B cell (primary cell): ENCODE results near the gene MRO. TPM values are rescaled to one million over a fixed set of nuclear protein-coding genes. Genes with fewer than 3 reads are reported as not detected.
A peak's percentile ranks its signal among the peaks of the same experiment; 100 is the strongest.

ENCODE experiments used
- ATAC-seq: fragments of 200-7000 bp; cut with Tn5 transposase; one replicate; pipeline ENCODE4 v1.10.0; 2021; ENCODE audit warnings: low read depth, mild to moderate bottlenecking, moderate number of reproducible peaks, moderate library complexity
- CTCF ChIA-PET: fragments of 350-600 bp; sonication (Branson Sonifier 250); formaldehyde crosslinking; loops from one replicate; lab custom pipeline; 2021; ENCODE audit warnings: antibody characterized with exemption, inconsistent platforms; lab: Charles Lee
- POLR2A ChIA-PET: fragments of 350-600 bp; sonication (Branson Sonifier 250); formaldehyde crosslinking; loops from one replicate; lab custom pipeline; 2021; ENCODE audit warnings: antibody characterized with exemption; lab: Charles Lee
- DNase-seq: peaks from one replicate; pipeline ENCODE4 v3.0.0; 2013
- H2AFZ ChIP-seq: 2 replicates; pipeline ENCODE4 v1.6.1; 2012; ENCODE audit warnings: mild to moderate bottlenecking, low read depth, low read length; ENCODE audit not compliant: insufficient read depth, poor library complexity, severe bottlenecking
- H3K27ac ChIP-seq, 2 donors: 1 replicate in 1 of 2; 2 replicates in 1 of 2; pipeline ENCODE4 v1.5.1; 2012 to 2013; ENCODE audit warnings: low read length in 2 of 2, mild to moderate bottlenecking in 2 of 2, moderate library complexity in 1 of 2
- H3K27me3 ChIP-seq, 4 experiments: fragments of 200-600 bp in 1 of 4; sonication (generic) in 1 of 4; replicated peaks in 1 of 4; 1 replicate in 2 of 4; 2 replicates in 2 of 4; pipeline versions ENCODE4 v1.6.1 to v1.7.0; 2013 to 2016; ENCODE audit warnings: low read length in 3 of 4, mild to moderate bottlenecking in 2 of 4, mixed read lengths in 1 of 4, moderate library complexity in 1 of 4; ENCODE audit not compliant: insufficient read depth in 4 of 4, control insufficient read depth in 3 of 4; ENCODE audit errors: control extremely low read depth in 1 of 4
- H3K36me3 ChIP-seq, 2 experiments: replicated peaks in 1 of 2; 1 replicate in 1 of 2; 2 replicates in 1 of 2; pipeline versions ENCODE4 v1.6.1 to v1.7.1; 2013; ENCODE audit warnings: low read length in 1 of 2; ENCODE audit not compliant: insufficient read depth in 2 of 2, control insufficient read depth in 1 of 2; ENCODE audit errors: control extremely low read depth in 1 of 2, extremely low read depth in 1 of 2
- H3K4me1 ChIP-seq, 2 donors: fragments of 200-600 bp in 1 of 2; sonication (generic) in 1 of 2; 1 replicate in 1 of 2; 2 replicates in 1 of 2; pipeline versions ENCODE4 v1.5.1 to v1.6.1; 2013 to 2017; ENCODE audit warnings: low read length in 2 of 2; ENCODE audit not compliant: control insufficient read depth in 2 of 2, insufficient read depth in 2 of 2
- H3K4me2 ChIP-seq: replicated peaks from 2 replicates; pipeline ENCODE3; 2012; ENCODE audit warnings: mild to moderate bottlenecking, low read depth, low read length; ENCODE audit not compliant: poor library complexity, severe bottlenecking
- H3K4me3 ChIP-seq, 5 experiments: fragments of 200-600 bp in 1 of 5; sonication (generic) in 1 of 5; 1 replicate in 3 of 5; 2 replicates in 2 of 5; pipeline versions ENCODE4 v1.5.1 to v1.7.0; 2011 to 2016; ENCODE audit warnings: low read length in 4 of 5, mild to moderate bottlenecking in 4 of 5, low read depth in 2 of 5, control low read depth in 1 of 5, moderate library complexity in 1 of 5; ENCODE audit not compliant: insufficient read depth in 1 of 5; ENCODE audit errors: control extremely low read depth in 1 of 5, extremely low read depth in 1 of 5
- H3K79me2 ChIP-seq: fragments of 200-600 bp; sonication (generic); one replicate; pipeline ENCODE4 v1.6.0; 2016; ENCODE audit warnings: low read length; ENCODE audit not compliant: control insufficient read depth, insufficient read depth
- H3K9ac ChIP-seq: fragments of 200-600 bp; sonication (generic); 2 replicates; pipeline ENCODE4 v1.6.1; 2017; ENCODE audit warnings: mild to moderate bottlenecking, low read length, moderate library complexity
- H3K9me3 ChIP-seq, 3 donors: one replicate each; pipeline versions ENCODE4 v1.6.1 to v1.7.1; 2013; ENCODE audit warnings: low read length in 2 of 3; ENCODE audit not compliant: control insufficient read depth in 2 of 3, insufficient read depth in 1 of 3; ENCODE audit errors: control extremely low read depth in 1 of 3
- H4K20me1 ChIP-seq: 2 replicates; pipeline ENCODE4 v1.6.0; 2012; ENCODE audit warnings: mild to moderate bottlenecking, low read length; ENCODE audit not compliant: insufficient read depth, control insufficient read depth, poor library complexity, severe bottlenecking
- H3K27ac Mint-ChIP-seq: one replicate; pipeline ENCODE4 v1.8.0; 2021; ENCODE audit warnings: mixed read lengths
- H3K27me3 Mint-ChIP-seq: one replicate; pipeline ENCODE4 v1.8.0; 2021; ENCODE audit warnings: mixed read lengths
- H3K4me1 Mint-ChIP-seq: one replicate; pipeline ENCODE4 v1.8.0; 2021; ENCODE audit warnings: mixed read lengths
- H3K4me3 Mint-ChIP-seq: one replicate; pipeline ENCODE4 v1.8.0; 2021; ENCODE audit warnings: mixed read lengths
- H3K9me3 Mint-ChIP-seq: one replicate; pipeline ENCODE4 v1.8.0; 2022; ENCODE audit warnings: mixed read lengths; ENCODE audit not compliant: insufficient read depth
- EZH2 ChIP-seq: IDR thresholded peaks from 2 replicates; pipeline ENCODE4 v1.6.1; 2012; ENCODE audit warnings: borderline replicate concordance, low read depth, mild to moderate bottlenecking, moderate library complexity, low read length; ENCODE audit not compliant: insufficient read depth, poor library complexity, severe bottlenecking
- WGBS: methylation state at CpG from one replicate; pipeline ENCODE4 v1.1.5; 2013; ENCODE audit warnings: missing lambda C conversion rate; ENCODE audit not compliant: insufficient coverage; 5-methylcytosine and 5-hydroxymethylcytosine counted together
- intact Hi-C: fragments of 100-400 bp; cut with micrococcal nuclease; formaldehyde crosslinking; loops from one replicate; pipeline ENCODE4 v1.10.0; 2022
- polyA plus RNA-seq: library from polyadenylated mRNA; depleted of rRNA; stranded (reverse); fragments of >200 nt; gene quantifications from 2 replicates; pipeline ENCODE4 v1.2.3, GENCODE V29; 2012
- total RNA-seq, 2 donors: library from RNA; stranded (reverse); fragments of 120-200 nt in 1 of 2; gene quantifications; 1 replicate in 1 of 2; 2 replicates in 1 of 2; pipeline versions ENCODE4 v1.2.3 to v1.2.4, GENCODE V29; 2013 to 2022
- TF ChIP-seq, protein P1 (sequence below): fragments of 200-600 bp; IDR thresholded peaks from one replicate; pipeline ENCODE4 v1.8.0; 2022; ENCODE audit warnings: antibody characterized with exemption, mild to moderate bottlenecking

The MRO gene
- total and polyA plus RNA-seq, 2 donors (not counting 1 experiment from before 2014, with no cell fraction given) = not detected

DNA sequence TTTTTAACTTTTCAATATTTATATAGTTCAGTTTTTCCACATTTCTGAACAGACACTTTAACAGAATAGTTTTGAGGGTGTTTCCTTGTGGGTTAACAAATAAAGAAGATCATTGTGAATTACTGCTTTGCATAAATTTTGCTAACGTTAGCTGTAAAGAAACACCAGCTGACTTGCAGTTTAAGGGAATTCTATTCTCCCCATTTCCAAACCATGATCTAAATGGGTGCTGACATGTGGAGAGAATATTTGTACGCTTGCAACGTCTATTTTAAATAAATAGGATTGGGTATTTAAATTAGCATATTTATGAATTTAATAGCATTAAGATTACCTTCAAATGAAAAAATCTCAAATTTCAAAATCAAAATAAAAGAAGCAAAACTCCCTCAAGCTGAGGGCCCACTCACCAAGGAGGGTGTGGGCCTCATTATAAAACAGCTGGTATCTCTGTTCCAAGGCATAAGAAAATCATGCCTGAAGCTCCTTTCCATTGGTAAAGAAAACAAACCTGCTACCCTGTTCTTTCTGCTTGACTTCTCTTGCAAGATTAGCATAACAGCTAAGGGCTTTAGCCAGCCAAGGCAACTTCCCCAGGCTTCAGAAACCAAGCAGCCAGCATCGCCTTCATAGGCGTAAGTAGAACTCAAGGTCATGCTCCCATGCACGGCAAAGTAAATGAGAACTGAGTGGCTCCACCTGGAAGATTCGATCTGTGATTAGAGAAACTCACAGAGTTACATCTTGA, 3.2 kb downstream of the MRO start:
- TF ChIP-seq, protein P1, sequence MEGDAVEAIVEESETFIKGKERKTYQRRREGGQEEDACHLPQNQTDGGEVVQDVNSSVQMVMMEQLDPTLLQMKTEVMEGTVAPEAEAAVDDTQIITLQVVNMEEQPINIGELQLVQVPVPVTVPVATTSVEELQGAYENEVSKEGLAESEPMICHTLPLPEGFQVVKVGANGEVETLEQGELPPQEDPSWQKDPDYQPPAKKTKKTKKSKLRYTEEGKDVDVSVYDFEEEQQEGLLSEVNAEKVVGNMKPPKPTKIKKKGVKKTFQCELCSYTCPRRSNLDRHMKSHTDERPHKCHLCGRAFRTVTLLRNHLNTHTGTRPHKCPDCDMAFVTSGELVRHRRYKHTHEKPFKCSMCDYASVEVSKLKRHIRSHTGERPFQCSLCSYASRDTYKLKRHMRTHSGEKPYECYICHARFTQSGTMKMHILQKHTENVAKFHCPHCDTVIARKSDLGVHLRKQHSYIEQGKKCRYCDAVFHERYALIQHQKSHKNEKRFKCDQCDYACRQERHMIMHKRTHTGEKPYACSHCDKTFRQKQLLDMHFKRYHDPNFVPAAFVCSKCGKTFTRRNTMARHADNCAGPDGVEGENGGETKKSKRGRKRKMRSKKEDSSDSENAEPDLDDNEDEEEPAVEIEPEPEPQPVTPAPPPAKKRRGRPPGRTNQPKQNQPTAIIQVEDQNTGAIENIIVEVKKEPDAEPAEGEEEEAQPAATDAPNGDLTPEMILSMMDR = no peak
- TF ChIP-seq EZH2 = no peak
- Histone ChIP-seq H3K27me3 (no peaks in the 10 kb centered on the region), H3K79me2 (no peaks in the 10 kb centered on the region), H3K36me3 (no peaks in the 10 kb centered on the region), H2AFZ (no peak overlapping the region), H3K4me2 (peak overlapping the region; percentile 13), H3K9ac (no peak overlapping the region), H3K4me3 (no peak overlapping the region), H4K20me1 (no peaks in the 10 kb centered on the region), H3K4me1 (peaks cover 58 to 64% of the 10 kb centered on the region in 2 donors), H3K27ac (peak overlapping the region in 1 of 2 donors; percentile 47), H3K9me3 (no peaks in the 10 kb centered on the region)
- H3K4me1 Mint-ChIP-seq = peaks cover 41% of the 10 kb centered on the region
- POLR2A ChIA-PET = interaction anchor here (1.1 to 1.3 kb wide), 2 partner anchors 48 to 62 kb away, joined by 3 to 4 read pairs; partner anchors contain the start of gene ME2
- peak overlapping the region; percentile 71 for H3K4me3 Mint-ChIP-seq
- DNase-seq (peak; percentile 83), ATAC-seq (peak; percentile 70)
- H3K27me3 Mint-ChIP-seq = no peaks in the 10 kb centered on the region
- CTCF ChIA-PET = interaction anchor here (1.2 to 11.5 kb wide), 6 partner anchors 10 to 293 kb away, joined by 3 to 148 read pairs (median 10); no protein-coding TSS in a partner anchor
- 0% methylated on average over 3 of the region's 7 CpGs for WGBS
- H3K27ac Mint-ChIP-seq = peak overlapping the region; percentile 82
- intact Hi-C loops = loop anchor here (2.0 to 5.0 kb wide), 3 partner anchors 216 to 382 kb away; partner anchors contain the start of gene SMAD4
- H3K9me3 Mint-ChIP-seq = no peaks in the 10 kb centered on the region

DNA sequence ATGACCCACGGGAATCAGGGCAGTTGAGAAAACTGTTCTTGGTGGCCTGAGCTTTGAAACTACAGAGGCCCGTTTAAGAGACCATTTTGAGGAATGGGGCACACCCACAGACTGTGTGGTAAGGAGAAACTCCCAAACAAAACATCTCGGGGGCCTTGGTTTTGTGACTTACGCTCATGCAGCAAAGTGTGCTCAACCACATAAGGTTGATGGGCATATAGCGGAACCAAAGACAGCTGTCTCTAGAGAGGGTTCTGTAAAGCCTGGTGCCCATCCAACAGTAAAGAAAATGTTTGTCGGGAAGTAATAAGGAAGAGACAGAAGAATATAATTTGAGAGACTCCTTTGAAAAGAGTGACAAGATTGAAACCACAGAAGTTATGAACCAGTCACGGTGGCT, 5.4 kb downstream of the MRO start:
- peak overlapping the region; percentile 53 for H3K4me3 Mint-ChIP-seq

More for the DNA sequence above, 5.4 kb downstream of the MRO start:
- Histone ChIP-seq H3K4me3 (no peak overlapping the region), H3K4me1 (peaks cover 41 to 50% of the 10 kb centered on the region in 2 donors), H4K20me1 (no peaks in the 10 kb centered on the region), H3K27ac (peak overlapping the region in 1 of 2 donors; percentile 18), H3K9ac (no peak overlapping the region), H3K4me2 (peak overlapping the region; percentile 39), H3K79me2 (no peaks in the 10 kb centered on the region), H3K27me3 (no peaks in the 10 kb centered on the region), H3K36me3 (no peaks in the 10 kb centered on the region), H3K9me3 (no peaks in the 10 kb centered on the region), H2AFZ (peak overlapping the region; percentile 26)
- TF ChIP-seq, protein P1 = no peak
- TF ChIP-seq EZH2 = no peak
- 12% methylated on average over 4 of the region's 7 CpGs for WGBS
- peak; percentile 74 for DNase-seq
- peak overlapping the region; percentile 27 for H3K27ac Mint-ChIP-seq
- ChIA-PET CTCF (interaction anchor here (0.5 to 11.5 kb wide), 2 partner anchors 23 to 239 kb away, joined by 4 to 148 read pairs; no protein-coding TSS in a partner anchor), POLR2A (interaction anchor here (0.5 kb wide), 2 partner anchors 70 to 215 kb away, joined by 3 to 7 read pairs; partner anchors contain the start of gene SMAD4)
- H3K27me3 Mint-ChIP-seq = no peaks in the 10 kb centered on the region
- peak; percentile 69 for ATAC-seq
- peaks cover 47% of the 10 kb centered on the region for H3K4me1 Mint-ChIP-seq
- H3K9me3 Mint-ChIP-seq = no peaks in the 10 kb centered on the region
- intact Hi-C loops = no loop called here
